H1 (cell line): ENCODE data around the gene SGPP2. TPM values are rescaled to one million over a fixed set of nuclear protein-coding genes. Genes with fewer than 3 reads are reported as not detected.

ENCODE experiments used
- CTCF ChIA-PET: fragments of 300-600 bp; sonication (Branson Sonifier 250); formaldehyde crosslinking; loops from one replicate; lab custom pipeline; 2021; ENCODE audit not compliant: partially characterized antibody; lab: Charles Lee
- POLR2A ChIA-PET: fragments of 300-600 bp; sonication (Branson Sonifier 250); formaldehyde crosslinking; loops from one replicate; lab custom pipeline; 2021; ENCODE audit warnings: inconsistent platforms; ENCODE audit not compliant: partially characterized antibody; lab: Charles Lee
- DNase-seq, 2 experiments: peaks; one replicate each; pipeline versions ENCODE4 v3.0.0 to v3.0.0-alpha.2; 2010 to 2022; ENCODE audit warnings: low spot score in 2 of 2, low read depth in 1 of 2, mixed read lengths in 1 of 2
- FAIRE-seq: peaks from 2 replicates; lab custom pipeline; 2011; peaks lifted over from hg19 to GRCh38; lab: Jason Lieb, UNC
- H2AFZ ChIP-seq: 2 replicates; pipeline ENCODE4 v1.8.1; 2012; ENCODE audit warnings: low read length, inconsistent platforms
- H2AK5ac ChIP-seq: 2 replicates; pipeline ENCODE4 v1.6.1; 2013; ENCODE audit warnings: low read depth, low read length
- H2BK120ac ChIP-seq: replicated peaks from 2 replicates; pipeline ENCODE3; 2013; ENCODE audit warnings: low read depth, low read length, inconsistent platforms
- H2BK12ac ChIP-seq: 2 replicates; pipeline ENCODE4 v1.6.1; 2013; ENCODE audit warnings: low read depth, low read length
- H2BK15ac ChIP-seq: 2 replicates; pipeline ENCODE4 v1.6.1; 2013; ENCODE audit warnings: low read length
- H2BK20ac ChIP-seq: 2 replicates; pipeline ENCODE4 v1.6.1; 2013; ENCODE audit warnings: low read length
- H2BK5ac ChIP-seq: 2 replicates; pipeline ENCODE4 v1.6.1; 2013; ENCODE audit warnings: low read depth, low read length
- H3K14ac ChIP-seq: 2 replicates; pipeline ENCODE4 v1.6.1; 2013; ENCODE audit warnings: inconsistent platforms; ENCODE audit not compliant: insufficient read length
- H3K18ac ChIP-seq: 2 replicates; pipeline ENCODE4 v1.6.1; 2013; ENCODE audit warnings: low read length; ENCODE audit errors: extremely low read depth
- H3K23ac ChIP-seq: 2 replicates; pipeline ENCODE4 v1.6.1; 2013; ENCODE audit warnings: inconsistent platforms; ENCODE audit not compliant: insufficient read length
- H3K23me2 ChIP-seq: 2 replicates; pipeline ENCODE4 v1.6.1; 2013; ENCODE audit warnings: low read depth, low read length
- H3K27ac ChIP-seq: 2 replicates; pipeline ENCODE4 v1.6.1; 2011; ENCODE audit warnings: low read depth, low read length, inconsistent platforms
- H3K27me3 ChIP-seq, 4 experiments: replicated peaks in 1 of 4; 1 replicate in 1 of 4; 2 replicates in 3 of 4; pipeline versions ENCODE4 v1.6.1 to v1.8.1; 2011 to 2013; ENCODE audit warnings: low read length in 3 of 4, mild to moderate bottlenecking in 3 of 4, inconsistent platforms in 2 of 4, mixed read lengths in 2 of 4, moderate library complexity in 1 of 4; ENCODE audit not compliant: control insufficient read depth in 3 of 4, insufficient read depth in 3 of 4; ENCODE audit errors: extremely low read depth in 1 of 4
- H3K36me3 ChIP-seq, 4 experiments: 2 replicates each; pipeline versions ENCODE4 v1.6.1 to v1.8.1; 2011 to 2013; ENCODE audit warnings: mild to moderate bottlenecking in 4 of 4, low read length in 3 of 4, moderate library complexity in 2 of 4, control low read depth in 1 of 4, inconsistent platforms in 1 of 4; ENCODE audit not compliant: insufficient read depth in 4 of 4, control insufficient read depth in 2 of 4
- H3K4ac ChIP-seq: replicated peaks from 2 replicates; pipeline ENCODE3; 2013; ENCODE audit warnings: low read length, low read depth, mixed read lengths, inconsistent platforms; ENCODE audit not compliant: insufficient read length
- H3K4me1 ChIP-seq, 4 experiments: replicated peaks in 1 of 4; 1 replicate in 1 of 4; 2 replicates in 3 of 4; pipeline versions ENCODE4 v1.6.1 to v1.8.1; 2011 to 2013; ENCODE audit warnings: low read length in 3 of 4, inconsistent platforms in 2 of 4, mixed read lengths in 1 of 4; ENCODE audit not compliant: insufficient read depth in 4 of 4, control insufficient read depth in 3 of 4
- H3K4me2 ChIP-seq, 2 experiments: 2 replicates each; pipeline versions ENCODE4 v1.6.1 to v1.8.1; 2011 to 2013; ENCODE audit warnings: low read depth in 2 of 2, low read length in 2 of 2, control low read depth in 1 of 2, inconsistent platforms in 1 of 2, mild to moderate bottlenecking in 1 of 2; ENCODE audit not compliant: insufficient read depth in 1 of 2
- H3K4me3 ChIP-seq, 4 experiments: fragments of 200-600, 300-600 bp in 1 of 4; sonication (generic), shearing (Covaris generic), sonication (Bioruptor Twin) in 1 of 4; 2 replicates each; pipeline versions ENCODE4 v1.5.1 to v1.8.1; 2011 to 2016; ENCODE audit warnings: low read length in 4 of 4, low read depth in 3 of 4, control low read depth in 2 of 4, inconsistent platforms in 2 of 4, mild to moderate bottlenecking in 2 of 4, mixed read lengths in 1 of 4, moderate library complexity in 1 of 4; ENCODE audit not compliant: insufficient read depth in 2 of 4; ENCODE audit errors: extremely low read depth in 1 of 4
- H3K56ac ChIP-seq: replicated peaks from 2 replicates; pipeline ENCODE3; 2013; ENCODE audit warnings: low read depth, mild to moderate bottlenecking, mixed read lengths, low read length, inconsistent platforms; ENCODE audit not compliant: insufficient read length
- H3K79me1 ChIP-seq: 2 replicates; pipeline ENCODE4 v1.6.1; 2013; ENCODE audit warnings: low read depth, low read length, control low read depth
- H3K79me2 ChIP-seq, 2 experiments: 2 replicates each; pipeline versions ENCODE4 v1.6.1 to v1.8.1; 2012 to 2013; ENCODE audit warnings: low read length in 2 of 2, mild to moderate bottlenecking in 2 of 2, inconsistent platforms in 1 of 2; ENCODE audit not compliant: insufficient read depth in 2 of 2, control insufficient read depth in 1 of 2
- H3K9ac ChIP-seq, 4 experiments: replicated peaks in 1 of 4; 1 replicate in 1 of 4; 2 replicates in 3 of 4; pipeline versions ENCODE4 v1.6.1 to v1.8.1; 2011 to 2013; ENCODE audit warnings: low read depth in 3 of 4, low read length in 3 of 4, control low read depth in 2 of 4, mild to moderate bottlenecking in 2 of 4, moderate library complexity in 2 of 4, inconsistent platforms in 1 of 4; ENCODE audit errors: extremely low read depth in 1 of 4
- H3K9me3 ChIP-seq, 2 experiments: 2 replicates each; pipeline versions ENCODE4 v1.6.1 to v1.8.1; 2012 to 2013; ENCODE audit warnings: mild to moderate bottlenecking in 2 of 2, moderate library complexity in 2 of 2, control low read depth in 1 of 2, inconsistent platforms in 1 of 2, low read depth in 1 of 2, low read length in 1 of 2, mixed read lengths in 1 of 2; ENCODE audit not compliant: insufficient read depth in 2 of 2
- H4K20me1 ChIP-seq, 2 experiments: replicated peaks in 1 of 2; 2 replicates each; pipeline versions ENCODE3 to v1.8.1; 2011 to 2013; ENCODE audit warnings: inconsistent platforms in 2 of 2, low read length in 2 of 2, mild to moderate bottlenecking in 1 of 2; ENCODE audit not compliant: insufficient read depth in 2 of 2, control insufficient read depth in 1 of 2
- H4K5ac ChIP-seq: 2 replicates; pipeline ENCODE4 v1.6.1; 2013; ENCODE audit warnings: low read length, low read depth, mixed read lengths, inconsistent platforms; ENCODE audit not compliant: insufficient read length
- H4K8ac ChIP-seq: 2 replicates; pipeline ENCODE4 v1.8.0; 2013; ENCODE audit warnings: mild to moderate bottlenecking, moderate library complexity, low read length, inconsistent platforms; ENCODE audit not compliant: insufficient read depth; ENCODE audit errors: extremely low read depth
- H4K91ac ChIP-seq: replicated peaks from 2 replicates; pipeline ENCODE3; 2013; ENCODE audit warnings: low read length, mixed read lengths, inconsistent platforms; ENCODE audit not compliant: insufficient read length
- CHD1 ChIP-seq: IDR thresholded peaks from 2 replicates; pipeline ENCODE4 v1.6.1; 2012; ENCODE audit warnings: low read depth, low read length, improper control_type of control experiment
- JUN ChIP-seq: IDR thresholded peaks from 2 replicates; pipeline ENCODE4 v1.6.1; 2011; ENCODE audit warnings: low read depth, mild to moderate bottlenecking, improper control_type of control experiment, low read length
- JUND ChIP-seq: IDR thresholded peaks from 2 replicates; pipeline ENCODE4 v1.6.1; 2011; ENCODE audit warnings: mild to moderate bottlenecking, improper control_type of control experiment, low read length
- KDM1A ChIP-seq: fragments of 200-600, 300-600 bp; sonication (generic); IDR thresholded peaks from 2 replicates; pipeline ENCODE4 v1.7.1; 2016; ENCODE audit warnings: mild to moderate bottlenecking, low read length, borderline replicate concordance
- PHF8 ChIP-seq: fragments of 200-600 bp; sonication (generic); conservative IDR thresholded peaks from 2 replicates; pipeline ENCODE4 v1.7.1; 2012; ENCODE audit warnings: low read depth, mild to moderate bottlenecking, inconsistent platforms, low read length, moderate library complexity
- RXRA ChIP-seq: IDR thresholded peaks from 2 replicates; pipeline ENCODE4 v1.6.1; 2011; ENCODE audit warnings: low read depth, mild to moderate bottlenecking, low read length, moderate library complexity; ENCODE audit not compliant: insufficient read depth
- SP4 ChIP-seq: IDR thresholded peaks from 2 replicates; pipeline ENCODE4 v1.6.1; 2012; ENCODE audit warnings: low read length, inconsistent platforms
- SRF ChIP-seq: IDR thresholded peaks from 2 replicates; pipeline ENCODE4 v1.6.1; 2011; ENCODE audit warnings: mild to moderate bottlenecking, low read depth, low read length, moderate library complexity
- WGBS, 2 experiments: shearing (Covaris generic) in 1 of 2; methylation state at CpG; one replicate each; pipeline versions ENCODE4 v1.1.6 to v1.1.7; 2013 to 2015; ENCODE audit warnings: low lambda C conversion rate in 2 of 2, mixed read lengths in 2 of 2, inconsistent platforms in 1 of 2, low coverage in 1 of 2, missing lambda C conversion rate in 1 of 2; ENCODE audit not compliant: insufficient replicate concordance in 2 of 2, insufficient coverage in 1 of 2, insufficient read length in 1 of 2; ENCODE audit errors: extremely low coverage in 1 of 2, missing lambda C conversion rate in 1 of 2; 5-methylcytosine and 5-hydroxymethylcytosine counted together
- polyA plus RNA-seq, 7 experiments: library from polyadenylated mRNA; depleted of rRNA in 3 of 7; stranded (reverse) in 5 of 7; unstranded in 2 of 7; fragments of >200 nt in 5 of 7; fragments of 200-250 nt in 2 of 7; gene quantifications; 1 replicate in 5 of 7; 2 replicates in 1 of 7; 4 replicates in 1 of 7; pipeline versions ENCODE4 v1.2.1 to v1.2.3, GENCODE V29; 2011 to 2013; ENCODE audit warnings: missing spikeins in 2 of 7, mixed read lengths in 2 of 7
- total RNA-seq: library from RNA; stranded (reverse); fragmentation: NEBNext Ultra II Directional; extraction: Animal tissue kit (Norgen Biotek cat#: 25700); gene quantifications from 2 replicates; pipeline ENCODE4 v1.2.1, GENCODE V29; 2021
- TF ChIP-seq, protein P1 (sequence below), 3 experiments: IDR thresholded peaks; 1 replicate in 2 of 3; 2 replicates in 1 of 3; pipeline versions ENCODE4 v1.5.1 to v1.6.1; 2011; ENCODE audit warnings: low read length in 3 of 3, mild to moderate bottlenecking in 3 of 3, inconsistent platforms in 2 of 3, low read depth in 1 of 3, moderate library complexity in 1 of 3; ENCODE audit not compliant: insufficient read depth in 1 of 3; ENCODE audit errors: control extremely low read depth in 1 of 3

The SGPP2 gene
- total and polyA plus RNA-seq, 2 of the 8 experiments (the other 6 are each of a cell fraction or from before 2014, with no cell fraction given) = 0.29 TPM; not detected in 1

DNA sequence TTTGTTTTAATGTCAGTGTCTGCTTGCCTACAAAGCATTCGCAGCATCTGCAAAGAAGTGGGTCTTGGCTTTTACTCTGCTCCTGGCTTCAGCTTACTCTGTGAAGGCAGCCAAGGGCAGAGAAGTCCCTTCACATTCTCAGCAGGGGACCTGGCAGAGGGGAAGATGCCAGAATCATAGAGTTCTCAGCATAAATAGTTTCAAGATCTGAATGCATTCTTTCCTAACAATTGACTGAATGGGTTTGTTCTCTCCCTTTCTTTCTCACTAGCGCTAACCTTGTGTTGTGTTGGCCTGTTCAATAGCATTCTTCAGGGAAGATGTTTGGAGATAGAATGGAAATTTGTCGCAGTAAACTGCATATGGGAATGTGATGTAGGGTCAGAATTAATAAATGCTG lies 124.6 kb downstream of the SGPP2 start:
- H3K9ac ChIP-seq = no peak overlapping the region
- no peak overlapping the region for H4K91ac ChIP-seq
- no peaks in the 10 kb centered on the region for H3K23me2 ChIP-seq
- no peak overlapping the region for H3K18ac ChIP-seq
- H2BK20ac ChIP-seq = no peak overlapping the region
- H4K8ac ChIP-seq = no peak overlapping the region
- no peak overlapping the region for H3K23ac ChIP-seq
- no peaks in the 10 kb centered on the region for H3K9me3 ChIP-seq
- no peak overlapping the region for H2BK15ac ChIP-seq
- no peak overlapping the region for H2BK5ac ChIP-seq
- no peaks in the 10 kb centered on the region for H3K79me2 ChIP-seq
- H2AK5ac ChIP-seq = no peak overlapping the region
- H3K4ac ChIP-seq = no peak overlapping the region
- DNase-seq (peak in 1 of 2 experiments; percentile 43), FAIRE-seq (peak; percentile 90)
- H3K36me3 ChIP-seq = no peaks in the 10 kb centered on the region
- H3K4me1 ChIP-seq = peaks cover 0 to 9% (median 4%) of the 10 kb centered on the region in 4 experiments; a peak in 3 of 7 replicates
- no peak overlapping the region for H2AFZ ChIP-seq
- peak overlapping the region in 1 of 2 experiments; percentile 2; a peak in 2 of 4 replicates for H3K4me2 ChIP-seq
- H3K79me1 ChIP-seq = no peaks in the 10 kb centered on the region
- no peaks in the 10 kb centered on the region; a peak in 1 of 7 replicates for H3K27me3 ChIP-seq
- H2BK120ac ChIP-seq = no peak overlapping the region
- POLR2A ChIA-PET = interaction anchor here (0.8 kb wide), 1 partner anchor 523 kb away, joined by 3 read pairs; no protein-coding TSS in a partner anchor
- 36% methylated on average over 3 of the region's 3 CpGs; no CpG with 5 or more reads in 1 of the 2 experiments for WGBS, 2 experiments
- H3K27ac ChIP-seq = no peak overlapping the region
- no peak overlapping the region for H3K14ac ChIP-seq
- H3K4me3 ChIP-seq = no peak overlapping the region
- no peaks in the 10 kb centered on the region for H4K20me1 ChIP-seq
- CTCF ChIA-PET = interaction anchor here (1.0 to 1.4 kb wide), 4 partner anchors 13 to 239 kb away, joined by 3 to 4 read pairs (median 3); no protein-coding TSS in a partner anchor
- no peak overlapping the region for H4K5ac ChIP-seq
- H3K56ac ChIP-seq = no peak overlapping the region
- H2BK12ac ChIP-seq = no peak overlapping the region
- TF ChIP-seq SRF = no peak
- no peak for TF ChIP-seq RXRA
- no peak for TF ChIP-seq CHD1
- no peak for TF ChIP-seq SP4
- no peak for TF ChIP-seq JUN
- TF ChIP-seq KDM1A = no peak
- TF ChIP-seq, protein P1, sequence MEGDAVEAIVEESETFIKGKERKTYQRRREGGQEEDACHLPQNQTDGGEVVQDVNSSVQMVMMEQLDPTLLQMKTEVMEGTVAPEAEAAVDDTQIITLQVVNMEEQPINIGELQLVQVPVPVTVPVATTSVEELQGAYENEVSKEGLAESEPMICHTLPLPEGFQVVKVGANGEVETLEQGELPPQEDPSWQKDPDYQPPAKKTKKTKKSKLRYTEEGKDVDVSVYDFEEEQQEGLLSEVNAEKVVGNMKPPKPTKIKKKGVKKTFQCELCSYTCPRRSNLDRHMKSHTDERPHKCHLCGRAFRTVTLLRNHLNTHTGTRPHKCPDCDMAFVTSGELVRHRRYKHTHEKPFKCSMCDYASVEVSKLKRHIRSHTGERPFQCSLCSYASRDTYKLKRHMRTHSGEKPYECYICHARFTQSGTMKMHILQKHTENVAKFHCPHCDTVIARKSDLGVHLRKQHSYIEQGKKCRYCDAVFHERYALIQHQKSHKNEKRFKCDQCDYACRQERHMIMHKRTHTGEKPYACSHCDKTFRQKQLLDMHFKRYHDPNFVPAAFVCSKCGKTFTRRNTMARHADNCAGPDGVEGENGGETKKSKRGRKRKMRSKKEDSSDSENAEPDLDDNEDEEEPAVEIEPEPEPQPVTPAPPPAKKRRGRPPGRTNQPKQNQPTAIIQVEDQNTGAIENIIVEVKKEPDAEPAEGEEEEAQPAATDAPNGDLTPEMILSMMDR (IDR thresholded peaks at IDR 0.05; ENCODE audit: control extremely low read depth in 1 of 3, insufficient read depth in 1 of 3, low read depth in 1 of 3, low read length in 3 of 3) = peak in 1 of 3 experiments; percentile 7; a peak in 1 of 4 replicates
- TF ChIP-seq JUND = no peak
- TF ChIP-seq PHF8 = no peak
